Neural progenitor cell (in vitro differentiated cells): ENCODE data around the gene NFKBIA. TPM values are rescaled to one million over a fixed set of nuclear protein-coding genes. Genes with fewer than 3 reads are reported as not detected.

Experiments
- DNase-seq: peaks from one replicate; pipeline ENCODE4 v3.0.0-alpha.2; 2016; ENCODE audit warnings: low spot score
- H2AFZ ChIP-seq: fragments of 200-600 bp; sonication (generic); replicated peaks from 2 replicates; pipeline ENCODE4 v1.6.1; 2016; ENCODE audit warnings: antibody characterized with exemption
- H3F3A ChIP-seq: fragments of 200-600 bp; sonication (generic); 2 replicates; pipeline ENCODE4 v1.6.1; 2016; ENCODE audit warnings: antibody characterized with exemption, low read depth
- H3K27ac ChIP-seq: fragments of 200-600 bp; sonication (generic); 2 replicates; pipeline ENCODE4 v1.5.1; 2016; ENCODE audit warnings: mild to moderate bottlenecking
- H3K27me3 ChIP-seq: fragments of 200-600 bp; sonication (generic); 2 replicates; pipeline ENCODE4 v1.6.1; 2016; ENCODE audit warnings: mild to moderate bottlenecking, moderate library complexity
- H3K36me3 ChIP-seq: fragments of 200-600 bp; sonication (generic); 2 replicates; pipeline ENCODE4 v1.5.1; 2016
- H3K4me1 ChIP-seq: fragments of 200-600 bp; sonication (generic); 2 replicates; pipeline ENCODE4 v1.6.1; 2016; ENCODE audit warnings: mixed run types
- H3K4me2 ChIP-seq: fragments of 200-600 bp; sonication (generic); 2 replicates; pipeline ENCODE4 v1.6.1; 2016
- H3K4me3 ChIP-seq: fragments of 200-600 bp; sonication (generic); 2 replicates; pipeline ENCODE4 v1.5.1; 2016
- H3K79me2 ChIP-seq: fragments of 200-600 bp; sonication (generic); 2 replicates; pipeline ENCODE4 v1.6.1; 2016; ENCODE audit warnings: low read depth
- H3K9ac ChIP-seq: fragments of 200-600 bp; sonication (generic); 2 replicates; pipeline ENCODE4 v1.6.1; 2016
- H3K9me3 ChIP-seq: fragments of 200-600 bp; sonication (generic); 2 replicates; pipeline ENCODE4 v1.5.1; 2016; ENCODE audit warnings: low read depth
- H4K20me1 ChIP-seq: fragments of 200-600 bp; sonication (generic); 2 replicates; pipeline ENCODE4 v1.6.1; 2016; ENCODE audit warnings: low read depth
- H3K27ac Mint-ChIP-seq: 3 replicates; pipeline ENCODE4 v1.8.0; 2021; ENCODE audit warnings: mixed read lengths
- H3K27me3 Mint-ChIP-seq: 2 replicates; pipeline ENCODE4 v1.8.0; 2022; ENCODE audit warnings: low read depth, mild to moderate bottlenecking, inconsistent platforms, moderate library complexity, mixed read lengths; ENCODE audit not compliant: insufficient read depth
- H3K36me3 Mint-ChIP-seq: 3 replicates; pipeline ENCODE4 v1.8.0; 2021; ENCODE audit warnings: mixed read lengths
- H3K4me1 Mint-ChIP-seq: 3 replicates; pipeline ENCODE4 v1.8.0; 2021; ENCODE audit warnings: mixed read lengths
- H3K4me3 Mint-ChIP-seq: 3 replicates; pipeline ENCODE4 v1.8.0; 2021; ENCODE audit warnings: mild to moderate bottlenecking, moderate library complexity, mixed read lengths
- H3K9me3 Mint-ChIP-seq: 3 replicates; pipeline ENCODE4 v1.8.0; 2020; ENCODE audit warnings: mixed read lengths
- EZH2 ChIP-seq: fragments of 200-600 bp; sonication (generic); IDR thresholded peaks from 2 replicates; pipeline ENCODE4 v1.6.1; 2017; ENCODE audit warnings: antibody characterized with exemption, mild to moderate bottlenecking, moderate library complexity
- EZH2phosphoT487 ChIP-seq: fragments of 200-600 bp; sonication (generic); IDR thresholded peaks from 2 replicates; pipeline ENCODE4 v1.6.1; 2017; ENCODE audit warnings: antibody characterized with exemption
- total RNA-seq: library from RNA; depleted of rRNA; stranded (reverse); fragments of >200 nt; gene quantifications from 2 replicates; pipeline ENCODE4 v1.2.3, GENCODE V29; 2015; ENCODE audit warnings: low replicate concordance
- TF ChIP-seq, protein P1 (sequence below): fragments of 200-600 bp; sonication (generic); IDR thresholded peaks from 2 replicates; pipeline ENCODE4 v1.5.1; 2017; ENCODE audit warnings: antibody characterized with exemption, mild to moderate bottlenecking

Gene NFKBIA
- total RNA-seq, 1 donor from 2014 or later, result 26.4 TPM

- TF ChIP-seq, protein P1, sequence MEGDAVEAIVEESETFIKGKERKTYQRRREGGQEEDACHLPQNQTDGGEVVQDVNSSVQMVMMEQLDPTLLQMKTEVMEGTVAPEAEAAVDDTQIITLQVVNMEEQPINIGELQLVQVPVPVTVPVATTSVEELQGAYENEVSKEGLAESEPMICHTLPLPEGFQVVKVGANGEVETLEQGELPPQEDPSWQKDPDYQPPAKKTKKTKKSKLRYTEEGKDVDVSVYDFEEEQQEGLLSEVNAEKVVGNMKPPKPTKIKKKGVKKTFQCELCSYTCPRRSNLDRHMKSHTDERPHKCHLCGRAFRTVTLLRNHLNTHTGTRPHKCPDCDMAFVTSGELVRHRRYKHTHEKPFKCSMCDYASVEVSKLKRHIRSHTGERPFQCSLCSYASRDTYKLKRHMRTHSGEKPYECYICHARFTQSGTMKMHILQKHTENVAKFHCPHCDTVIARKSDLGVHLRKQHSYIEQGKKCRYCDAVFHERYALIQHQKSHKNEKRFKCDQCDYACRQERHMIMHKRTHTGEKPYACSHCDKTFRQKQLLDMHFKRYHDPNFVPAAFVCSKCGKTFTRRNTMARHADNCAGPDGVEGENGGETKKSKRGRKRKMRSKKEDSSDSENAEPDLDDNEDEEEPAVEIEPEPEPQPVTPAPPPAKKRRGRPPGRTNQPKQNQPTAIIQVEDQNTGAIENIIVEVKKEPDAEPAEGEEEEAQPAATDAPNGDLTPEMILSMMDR, result no peak
- TF ChIP-seq EZH2phosphoT487 (no peak), EZH2 (no peak)
- Histone ChIP-seq H3K79me2 (no peaks in the 10 kb centered on the region), H3K4me3 (no peak overlapping the region), H3K4me1 (no peaks in the 10 kb centered on the region), H3K27ac (no peak overlapping the region), H3K9me3 (no peaks in the 10 kb centered on the region), H3K27me3 (no peaks in the 10 kb centered on the region), H4K20me1 (no peaks in the 10 kb centered on the region), H3K9ac (no peak overlapping the region), H3F3A (peaks cover 4% of the 10 kb centered on the region), H2AFZ (no peak overlapping the region), H3K4me2 (no peak overlapping the region), H3K36me3 (no peaks in the 10 kb centered on the region)
- Mint-ChIP-seq H3K4me3 (no peak overlapping the region), H3K27ac (no peak overlapping the region), H3K36me3 (peaks cover 5% of the 10 kb centered on the region), H3K4me1 (peaks cover 11% of the 10 kb centered on the region), H3K27me3 (peaks cover 8% of the 10 kb centered on the region), H3K9me3 (no peaks in the 10 kb centered on the region)
- DNase-seq, result no peak
These were observed 10.1 kb downstream of the NFKBIA start for GRCh38 chr14:35394326-35395013.

DNA sequence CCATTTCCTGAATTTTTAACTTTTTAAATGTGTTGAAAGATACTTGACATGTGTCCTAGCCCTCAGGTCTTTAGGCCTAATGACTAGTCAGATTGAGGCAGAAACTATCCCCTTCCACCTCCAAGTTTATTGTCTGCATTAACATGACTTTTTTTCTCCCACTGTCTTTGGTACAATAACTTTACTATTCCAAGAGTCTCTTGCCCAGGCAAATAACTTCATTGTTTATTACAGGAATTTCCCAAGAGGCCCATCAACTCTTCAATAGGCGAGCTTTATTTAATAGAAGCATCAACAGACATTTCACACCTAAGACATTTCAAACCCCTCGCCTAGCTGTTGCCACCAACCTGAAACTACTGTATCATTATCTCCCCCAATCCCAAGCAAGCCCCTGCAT lies 10.7 kb downstream of the NFKBIA start:
- Histone ChIP-seq H3K9me3 (no peaks in the 10 kb centered on the region), H3K79me2 (no peaks in the 10 kb centered on the region), H3K4me3 (no peak overlapping the region), H3F3A (peaks cover 4% of the 10 kb centered on the region), H3K36me3 (no peaks in the 10 kb centered on the region), H2AFZ (no peak overlapping the region), H4K20me1 (no peaks in the 10 kb centered on the region), H3K27me3 (no peaks in the 10 kb centered on the region), H3K4me1 (no peaks in the 10 kb centered on the region), H3K9ac (no peak overlapping the region), H3K27ac (no peak overlapping the region), H3K4me2 (no peak overlapping the region)
- H3K4me3 Mint-ChIP-seq, result no peak overlapping the region
- no peaks in the 10 kb centered on the region for H3K9me3 Mint-ChIP-seq
- H3K27ac Mint-ChIP-seq, result peak overlapping the region; percentile 28
- peaks cover 11% of the 10 kb centered on the region for H3K27me3 Mint-ChIP-seq
- no peak for DNase-seq
- TF ChIP-seq EZH2phosphoT487 (no peak), EZH2 (no peak)
- TF ChIP-seq, protein P1, result no peak
- H3K36me3 Mint-ChIP-seq, result no peaks in the 10 kb centered on the region
- H3K4me1 Mint-ChIP-seq, result peaks cover 11% of the 10 kb centered on the region

- H3K9me3 Mint-ChIP-seq, result no peaks in the 10 kb centered on the region
- TF ChIP-seq EZH2phosphoT487, result no peak
- TF ChIP-seq, protein P1, result no peak
- no peak for TF ChIP-seq EZH2
- peaks cover 11% of the 10 kb centered on the region for H3K27me3 Mint-ChIP-seq
- Histone ChIP-seq H3F3A (no peaks in the 10 kb centered on the region), H3K4me3 (no peak overlapping the region), H3K4me2 (no peak overlapping the region), H3K4me1 (no peaks in the 10 kb centered on the region), H3K9me3 (no peaks in the 10 kb centered on the region), H3K27me3 (no peaks in the 10 kb centered on the region), H4K20me1 (no peaks in the 10 kb centered on the region), H3K79me2 (no peaks in the 10 kb centered on the region), H2AFZ (no peak overlapping the region), H3K9ac (no peak overlapping the region), H3K36me3 (no peaks in the 10 kb centered on the region), H3K27ac (no peak overlapping the region)
- H3K4me3 Mint-ChIP-seq, result no peak overlapping the region
- no peaks in the 10 kb centered on the region for H3K36me3 Mint-ChIP-seq
- no peak overlapping the region for H3K27ac Mint-ChIP-seq
- no peaks in the 10 kb centered on the region for H3K4me1 Mint-ChIP-seq
- DNase-seq, result no peak
These were observed 12.4 kb downstream of the NFKBIA start for GRCh38 chr14:35392103-35392502.
